CD4-positive, alpha-beta T cell (primary cell): ENCODE measurements around the gene NLRP10. TPM values are rescaled to one million over a fixed set of nuclear protein-coding genes. Genes with fewer than 3 reads are reported as not detected.

Source experiments
- ATAC-seq: fragments of 200-7000 bp; cut with Tn5 transposase; one replicate; pipeline ENCODE4 v1.10.0; 2022; ENCODE audit warnings: mild to moderate bottlenecking; ENCODE audit not compliant: poor library complexity
- CTCF ChIA-PET: fragments of 350-600 bp; sonication (Branson Sonifier 250); formaldehyde crosslinking; loops from one replicate; lab custom pipeline; 2021; ENCODE audit warnings: antibody characterized with exemption, inconsistent platforms; lab: Charles Lee
- POLR2A ChIA-PET: fragments of 350-600 bp; sonication (Branson Sonifier 250); formaldehyde crosslinking; loops from one replicate; lab custom pipeline; 2021; ENCODE audit warnings: antibody characterized with exemption, inconsistent platforms; lab: Charles Lee
- DNase-seq, 14 experiments: peaks; one replicate each; pipeline ENCODE4 v3.0.0-alpha.2; 2013 to 2020; ENCODE audit warnings: mixed read lengths in 2 of 14
- H3K27ac ChIP-seq, 2 donors: one replicate each; pipeline versions ENCODE4 v1.5.1 to v1.7.0; 2013; ENCODE audit warnings: low read length in 2 of 2, low read depth in 1 of 2, mild to moderate bottlenecking in 1 of 2
- H3K27me3 ChIP-seq, 2 experiments: 1 replicate in 1 of 2; 2 replicates in 1 of 2; pipeline versions ENCODE4 v1.6.1 to v1.7.0; 2013; ENCODE audit warnings: low read length in 2 of 2, control low read depth in 1 of 2, mild to moderate bottlenecking in 1 of 2, moderate library complexity in 1 of 2; ENCODE audit not compliant: insufficient read depth in 2 of 2, control insufficient read depth in 1 of 2
- H3K36me3 ChIP-seq: one replicate; pipeline ENCODE4 v1.6.1; 2013; ENCODE audit warnings: low read length, control low read depth; ENCODE audit not compliant: insufficient read depth
- H3K4me1 ChIP-seq: one replicate; pipeline ENCODE4 v1.6.1; 2013; ENCODE audit warnings: low read length, control low read depth; ENCODE audit not compliant: insufficient read depth
- H3K4me3 ChIP-seq: one replicate; pipeline ENCODE4 v1.5.1; 2013; ENCODE audit warnings: mild to moderate bottlenecking, low read length, moderate library complexity
- H3K9me3 ChIP-seq, 2 experiments: 1 replicate in 1 of 2; 2 replicates in 1 of 2; pipeline versions ENCODE4 v1.6.1 to v1.7.0; 2013; ENCODE audit warnings: low read length in 2 of 2, mild to moderate bottlenecking in 2 of 2, control low read depth in 1 of 2, moderate library complexity in 1 of 2; ENCODE audit not compliant: control insufficient read depth in 1 of 2, insufficient read depth in 1 of 2
- H3K27ac Mint-ChIP-seq: one replicate; pipeline ENCODE4 v1.8.0; 2020; ENCODE audit warnings: mixed read lengths
- H3K27me3 Mint-ChIP-seq: one replicate; pipeline ENCODE4 v1.8.0; 2021; ENCODE audit warnings: mixed read lengths
- H3K36me3 Mint-ChIP-seq: one replicate; pipeline ENCODE4 v1.8.0; 2021; ENCODE audit warnings: low read depth, mixed read lengths
- H3K4me1 Mint-ChIP-seq: one replicate; pipeline ENCODE4 v1.8.0; 2021; ENCODE audit warnings: low read depth, mixed read lengths
- H3K4me3 Mint-ChIP-seq: one replicate; pipeline ENCODE4 v1.8.0; 2020; ENCODE audit warnings: mild to moderate bottlenecking, mixed read lengths
- H3K9me3 Mint-ChIP-seq: one replicate; pipeline ENCODE4 v1.8.0; 2020; ENCODE audit warnings: mixed read lengths
- CTCF ChIP-seq: fragments of 200-600 bp; IDR thresholded peaks from one replicate; pipeline ENCODE4 v1.8.0; 2022; ENCODE audit warnings: antibody characterized with exemption, mild to moderate bottlenecking
- intact Hi-C, 2 experiments: fragments of 100-400 bp; cut with DNase I in 1 of 2; cut with micrococcal nuclease in 1 of 2; formaldehyde crosslinking; loops; one replicate each; pipeline versions ENCODE4 v1.15.1 to v1.9.0; 2023 to 2025; cut with DNase I, micrococcal nuclease
- total RNA-seq, 174 experiments: library from RNA in 2 of 174; stranded (reverse) in 2 of 174; gene quantifications; one replicate each; pipeline ENCODE4 v1.2.3 and lab custom pipeline; 2021 to 2026

NLRP10 gene
- total RNA-seq, 2 experiments from 2014 or later = not detected

GRCh38 chr11:7941608-7942007, 23.6 kb downstream of the NLRP10 start, which contains the start of gene OR10A3:
TSS of gene OR10A3 (minus strand) at chr11:7941708. CDS start at chr11:7939520, 2,188 bp downstream.
- no peaks in the 10 kb centered on the region for H3K36me3 ChIP-seq
- H3K4me3 ChIP-seq = no peak within 1 kb of the TSS
- no peaks in the 10 kb centered on the region for H3K4me1 ChIP-seq
- no peaks in the 10 kb centered on the region for H3K4me1 Mint-ChIP-seq
- H3K36me3 Mint-ChIP-seq = no peaks in the 10 kb centered on the region
- TF ChIP-seq CTCF = no peak
- peaks cover 15% of the 10 kb centered on the region for H3K27me3 Mint-ChIP-seq
- peaks cover 10 to 23% of the 10 kb centered on the region in 2 experiments for H3K9me3 ChIP-seq
- ATAC-seq (no peak), DNase-seq (no peak)
- H3K27ac Mint-ChIP-seq = no peak within 1 kb of the TSS
- ChIA-PET CTCF (no interaction called here), POLR2A (no interaction called here)
- H3K4me3 Mint-ChIP-seq = no peak within 1 kb of the TSS
- H3K27me3 ChIP-seq = peaks cover 0 to 2% of the 10 kb centered on the region in 2 experiments
- no peak within 1 kb of the TSS for H3K27ac ChIP-seq
- peaks cover 8% of the 10 kb centered on the region for H3K9me3 Mint-ChIP-seq
- intact Hi-C loops = no loop called here

GRCh38 chr11:7941146-7941545, 24.1 kb downstream of the NLRP10 start:
- H3K4me3 Mint-ChIP-seq = no peak overlapping the region
- Histone ChIP-seq H3K4me1 (no peaks in the 10 kb centered on the region), H3K27me3 (peaks cover 0 to 3% of the 10 kb centered on the region in 2 experiments), H3K9me3 (peaks cover 8 to 23% of the 10 kb centered on the region in 2 experiments), H3K27ac (no peak overlapping the region), H3K36me3 (no peaks in the 10 kb centered on the region), H3K4me3 (no peak overlapping the region)
- ChIA-PET CTCF (no interaction called here), POLR2A (no interaction called here)
- H3K9me3 Mint-ChIP-seq = peaks cover 8% of the 10 kb centered on the region
- intact Hi-C loops = no loop called here
- no peaks in the 10 kb centered on the region for H3K36me3 Mint-ChIP-seq
- ATAC-seq = no peak
- no peak overlapping the region for H3K27ac Mint-ChIP-seq
- no peak for DNase-seq
- H3K27me3 Mint-ChIP-seq = peaks cover 15% of the 10 kb centered on the region
- no peak for TF ChIP-seq CTCF
- no peaks in the 10 kb centered on the region for H3K4me1 Mint-ChIP-seq

GRCh38 chr11:7936615-7937014, 28.6 kb downstream of the NLRP10 start:
- Histone ChIP-seq H3K4me1 (no peaks in the 10 kb centered on the region), H3K36me3 (no peaks in the 10 kb centered on the region), H3K27ac (no peak overlapping the region), H3K9me3 (no peaks in the 10 kb centered on the region), H3K27me3 (peaks cover 0 to 3% of the 10 kb centered on the region in 2 experiments), H3K4me3 (no peak overlapping the region)
- ChIA-PET POLR2A (no interaction called here), CTCF (no interaction called here)
- Mint-ChIP-seq H3K4me1 (no peaks in the 10 kb centered on the region), H3K9me3 (no peaks in the 10 kb centered on the region), H3K36me3 (no peaks in the 10 kb centered on the region), H3K27ac (no peak overlapping the region), H3K4me3 (no peak overlapping the region), H3K27me3 (peaks cover 40% of the 10 kb centered on the region)
- ATAC-seq = no peak
- no peak for TF ChIP-seq CTCF
- intact Hi-C loops = no loop called here
- DNase-seq = no peak
